GM19452 (cell line): Measurements from ENCODE around the gene PECR.

Experiments used
- ATAC-seq: cut with Tn5 transposase; IDR thresholded peaks from one replicate; pipeline ENCODE4 v1.9.1; 2021; ENCODE audit not compliant: unreplicated experiment

The PECR gene

DNA sequence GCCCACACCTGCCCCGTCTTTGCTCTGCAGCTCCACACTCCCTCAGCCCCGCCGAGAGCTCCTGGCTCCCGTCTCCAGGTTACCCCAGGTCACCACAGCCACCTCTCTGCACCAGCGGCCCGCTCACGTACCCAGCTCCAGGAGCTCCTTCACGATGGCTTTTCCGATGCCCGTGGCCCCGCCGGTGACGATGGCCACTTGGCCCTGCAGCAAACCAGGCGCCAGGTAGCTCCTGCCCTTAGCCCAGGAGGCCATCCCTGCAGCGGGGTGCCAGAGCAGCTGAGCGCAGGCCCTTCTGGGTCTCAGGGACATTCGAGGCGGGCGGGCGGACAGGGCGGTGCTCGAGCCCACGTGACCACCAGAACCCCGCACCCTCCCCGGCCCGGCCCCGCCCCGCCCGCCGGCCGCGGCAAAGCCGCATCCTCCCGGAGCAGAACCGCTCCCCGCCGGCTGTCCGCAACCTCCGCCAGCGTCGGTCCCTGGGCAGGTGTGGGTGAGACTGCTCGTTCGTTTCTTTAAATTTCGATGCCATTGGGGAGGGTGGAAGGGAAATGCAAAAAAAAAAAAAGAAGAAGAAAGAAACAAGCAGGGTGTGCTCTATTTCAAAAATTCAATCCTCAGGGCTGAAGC, at the start of gene PECR, which contains the start of gene TMEM169:
Gene PECR (minus strand): TSS at position 323 of the 630 bp plus-strand sequence. CDS start 68 bp downstream, at position 255.
Gene TMEM169 (plus strand): TSS at position 433 of the 630 bp plus-strand sequence. CDS start 14,045 bp downstream, outside the sequence.
- ATAC-seq = peak; percentile 88

DNA sequence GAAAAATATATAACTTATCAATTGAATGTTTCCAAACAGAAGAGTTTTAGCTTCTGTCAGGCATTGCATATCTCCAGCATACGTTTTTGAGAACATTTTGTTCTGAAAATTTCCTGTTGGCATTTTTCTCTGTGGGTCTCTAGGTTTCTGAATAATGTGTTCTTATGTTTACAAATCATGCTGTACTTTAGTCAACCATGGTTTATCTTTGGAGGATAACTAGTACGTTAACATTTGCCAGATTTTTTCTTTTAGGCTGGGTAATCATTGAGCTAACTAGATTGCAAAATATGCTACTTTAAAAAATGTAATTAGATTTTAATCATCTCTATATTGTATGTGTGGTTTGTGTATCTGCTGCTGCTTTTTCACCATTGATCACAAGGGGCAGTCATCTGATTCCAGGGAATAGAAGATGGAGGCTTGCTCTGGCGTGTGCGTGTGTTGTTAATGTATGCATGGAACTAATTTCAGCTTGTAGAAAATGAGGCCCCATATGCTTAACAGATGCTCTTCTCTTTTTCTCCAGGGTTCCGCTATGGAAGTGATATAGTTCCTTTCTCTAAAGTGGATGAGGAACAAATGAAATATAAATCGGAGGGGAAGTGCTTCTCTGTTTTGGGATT, 48.9 kb upstream of the PECR start:
- no peak for ATAC-seq

DNA sequence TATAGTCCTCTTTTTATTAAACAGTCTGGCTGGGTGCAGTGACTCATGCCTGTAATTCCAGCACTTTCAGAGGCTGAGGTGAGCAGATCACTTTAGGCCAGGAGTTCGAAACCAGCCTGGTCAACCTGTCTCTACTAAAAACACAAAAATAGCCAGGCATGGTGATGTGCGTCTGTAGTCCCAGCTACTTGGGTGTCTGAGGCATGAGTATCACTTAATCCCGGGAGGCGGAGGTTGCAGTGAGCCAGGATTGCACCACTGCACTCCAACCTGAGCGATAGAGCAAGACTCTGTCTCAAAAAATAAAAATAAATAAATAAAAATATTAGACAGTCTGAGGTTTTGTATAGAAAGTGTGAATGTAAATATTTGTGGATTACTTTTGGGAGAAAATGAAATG, 45.3 kb upstream of the PECR start:
- ATAC-seq = no peak

DNA sequence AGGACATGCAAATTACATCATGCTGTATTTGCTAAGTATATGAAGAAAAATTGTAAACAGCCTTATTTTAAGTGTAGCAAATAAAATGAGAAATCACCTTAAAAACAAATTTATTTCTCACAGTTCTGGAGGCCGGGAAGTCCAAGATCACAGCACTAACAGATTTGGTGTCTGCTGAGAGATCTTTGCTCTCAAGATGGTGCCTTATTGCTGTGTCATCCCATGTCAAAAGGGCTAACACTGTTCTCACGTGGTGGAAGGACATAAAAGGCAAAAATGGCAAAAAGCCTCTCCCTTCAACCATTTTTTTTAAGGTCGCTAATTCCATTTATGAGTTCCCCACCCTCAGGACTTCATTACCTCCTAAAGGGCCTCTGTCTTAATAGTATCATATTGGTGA, 39.6 kb upstream of the PECR start:
- no peak for ATAC-seq

DNA sequence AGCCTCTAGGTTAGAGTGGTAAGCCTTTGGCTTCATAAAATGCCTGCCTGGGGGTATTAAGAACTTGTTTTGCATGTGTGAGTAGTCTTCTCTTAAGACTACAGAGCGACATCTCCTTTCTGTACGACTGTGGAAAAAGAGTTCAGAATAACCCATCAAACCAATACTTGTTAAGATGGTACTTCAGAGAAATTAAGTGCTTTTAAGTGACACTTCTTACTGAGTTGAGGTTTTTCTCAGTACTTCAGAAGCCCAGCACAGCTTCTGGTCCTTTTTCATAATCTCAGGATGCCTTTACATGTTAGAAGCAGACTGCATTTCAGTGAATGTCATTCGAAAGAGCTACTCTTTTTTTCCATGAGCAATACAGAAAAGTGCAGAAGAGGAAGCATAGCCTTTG, 38.4 kb upstream of the PECR start:
- no peak for ATAC-seq

DNA sequence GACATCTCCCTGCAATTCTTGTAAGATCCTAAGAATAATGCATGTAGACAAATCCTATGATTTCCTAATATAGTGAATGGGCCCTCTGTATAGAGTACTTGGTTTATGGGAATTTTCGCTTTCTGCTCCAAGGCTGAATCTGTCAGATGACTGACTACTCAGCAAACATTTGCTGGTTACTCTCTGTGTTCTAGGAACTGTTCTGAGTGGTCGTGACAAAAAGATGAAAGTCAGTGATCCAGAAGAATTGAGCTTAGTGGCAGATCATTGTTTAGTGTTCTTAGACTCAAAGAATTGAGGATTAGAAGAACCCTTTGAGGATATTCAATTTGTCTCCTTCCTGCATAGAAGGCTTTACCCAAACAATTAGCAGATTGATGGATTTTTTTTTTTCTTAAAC, 37.5 kb upstream of the PECR start:
- no peak for ATAC-seq

DNA sequence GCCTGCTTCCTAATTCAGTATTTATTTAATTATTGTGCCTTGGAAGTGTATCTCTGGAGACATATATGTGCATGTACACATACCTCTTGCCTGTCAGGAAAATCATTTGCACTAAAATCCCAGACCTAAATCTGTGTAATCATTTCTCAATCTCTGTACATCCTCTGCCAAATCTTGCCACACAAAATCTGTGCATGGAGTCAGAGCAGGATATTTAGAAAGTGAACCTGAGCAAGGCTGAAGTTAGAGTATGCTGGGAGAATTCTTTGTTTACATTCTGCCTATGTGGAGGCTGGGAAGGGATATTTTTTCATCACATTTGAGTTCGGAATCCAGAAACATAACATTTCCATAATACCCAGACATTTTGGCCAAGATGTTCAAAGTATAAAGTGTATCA, 36.9 kb upstream of the PECR start:
- ATAC-seq = no peak

DNA sequence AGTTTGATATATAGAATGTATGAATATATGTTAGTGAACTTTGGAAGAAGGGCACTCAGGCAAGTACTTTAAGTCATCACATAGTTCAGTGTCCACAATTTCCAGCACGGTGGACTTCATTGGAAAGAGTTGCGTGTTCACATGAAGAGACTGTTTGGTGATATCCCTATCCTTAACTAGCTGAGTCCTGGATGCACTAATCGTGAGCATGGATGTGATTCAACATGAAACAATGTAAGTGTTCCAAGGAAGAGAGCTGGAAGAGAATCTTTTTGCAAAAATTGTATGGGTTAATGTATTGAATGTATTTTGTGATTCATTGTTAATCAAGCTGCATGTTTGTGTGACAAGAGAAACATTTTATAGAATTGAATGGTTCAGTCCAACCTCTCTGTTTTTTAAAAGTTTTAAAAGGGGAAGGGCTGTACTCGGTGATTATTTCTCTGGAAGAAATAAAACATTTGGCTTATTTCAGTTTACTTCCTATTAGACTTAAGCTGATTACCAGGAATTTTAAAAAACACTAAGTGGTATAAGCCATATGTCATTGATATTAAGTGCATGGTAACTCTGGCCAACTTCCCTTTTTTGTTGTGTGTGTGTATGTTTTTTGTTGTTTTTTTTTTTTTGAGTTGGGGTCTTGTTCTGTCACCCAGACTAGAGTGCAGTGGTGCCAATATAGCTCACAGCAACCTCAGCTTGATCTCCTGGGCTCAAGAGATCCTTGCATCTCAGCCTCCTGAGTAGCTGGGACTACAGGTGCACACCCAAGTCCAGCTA, 36.1 kb upstream of the PECR start:
- ATAC-seq = no peak

DNA sequence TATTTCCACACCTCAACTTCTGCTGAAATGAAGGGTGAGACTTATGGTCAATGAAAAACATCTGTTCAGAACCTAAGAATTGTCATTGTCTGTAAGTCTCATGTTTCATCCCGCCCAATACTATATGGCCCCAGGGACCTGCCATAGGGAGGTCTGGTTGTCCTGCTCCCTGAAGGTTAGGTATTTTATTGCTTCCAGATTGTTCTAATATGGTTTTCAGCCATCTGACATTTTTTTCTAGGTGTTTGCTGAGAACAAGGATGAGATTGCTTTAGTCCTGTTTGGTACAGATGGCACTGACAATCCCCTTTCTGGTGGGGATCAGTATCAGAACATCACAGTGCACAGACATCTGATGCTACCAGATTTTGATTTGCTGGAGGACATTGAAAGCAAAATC, 34.8 kb upstream of the PECR start:
- no peak for ATAC-seq

DNA sequence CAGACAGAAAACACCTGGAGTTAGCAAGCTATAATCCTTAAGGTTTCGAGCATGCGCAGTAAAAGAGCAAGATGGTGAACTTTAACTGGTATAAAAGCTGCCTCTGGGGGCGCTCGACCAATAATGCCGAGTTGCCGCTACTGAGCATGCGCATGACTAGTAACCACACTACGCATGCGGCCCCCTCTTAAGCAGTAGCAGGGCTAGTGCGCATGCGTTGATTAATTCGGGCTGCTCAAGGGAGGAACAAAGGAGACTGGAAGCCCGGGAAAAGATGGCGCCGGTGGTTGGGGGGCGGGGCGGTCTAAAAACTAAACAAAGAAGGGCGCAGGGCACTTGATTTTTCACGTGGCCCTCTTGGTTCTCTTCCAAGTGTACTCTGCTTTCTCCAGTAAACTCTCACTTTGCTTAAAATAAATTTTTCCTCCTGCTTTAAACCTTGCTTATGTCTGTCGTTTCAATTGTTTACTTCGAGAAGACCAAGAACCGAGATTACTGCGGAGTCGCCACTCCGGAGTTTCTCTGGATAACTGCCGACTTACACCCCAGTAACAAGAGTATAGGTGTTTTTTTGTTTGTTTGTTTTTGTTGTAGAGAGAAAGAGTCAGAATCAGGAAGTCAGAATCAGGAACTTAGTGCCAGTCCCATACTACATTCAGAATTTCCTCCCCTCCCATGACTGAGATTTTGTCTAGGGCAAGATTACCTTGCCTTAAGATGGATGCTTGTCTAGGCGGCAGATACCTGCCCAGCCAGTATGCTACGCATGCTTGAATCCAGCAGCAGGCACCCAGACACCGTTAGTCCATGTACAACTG, 33.3 kb upstream of the PECR start:
- peak; percentile 38 for ATAC-seq

DNA sequence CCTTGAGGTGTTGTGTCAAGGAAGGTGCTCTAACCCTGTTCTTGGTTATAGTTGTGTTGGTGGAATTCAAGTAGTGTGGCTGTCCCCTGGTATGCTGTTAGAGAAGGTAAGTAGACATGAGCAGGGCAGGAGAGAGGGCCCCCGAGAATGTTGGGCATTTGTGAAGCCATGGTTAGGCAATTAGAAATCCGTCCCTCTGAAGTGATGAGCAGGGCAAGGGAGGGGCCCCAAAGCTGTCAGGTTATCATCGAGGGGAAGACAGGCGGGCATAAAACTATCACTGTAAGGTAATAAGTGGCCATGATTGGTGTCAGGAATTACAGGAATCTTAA, 32.7 kb upstream of the PECR start:
- ATAC-seq = no peak

DNA sequence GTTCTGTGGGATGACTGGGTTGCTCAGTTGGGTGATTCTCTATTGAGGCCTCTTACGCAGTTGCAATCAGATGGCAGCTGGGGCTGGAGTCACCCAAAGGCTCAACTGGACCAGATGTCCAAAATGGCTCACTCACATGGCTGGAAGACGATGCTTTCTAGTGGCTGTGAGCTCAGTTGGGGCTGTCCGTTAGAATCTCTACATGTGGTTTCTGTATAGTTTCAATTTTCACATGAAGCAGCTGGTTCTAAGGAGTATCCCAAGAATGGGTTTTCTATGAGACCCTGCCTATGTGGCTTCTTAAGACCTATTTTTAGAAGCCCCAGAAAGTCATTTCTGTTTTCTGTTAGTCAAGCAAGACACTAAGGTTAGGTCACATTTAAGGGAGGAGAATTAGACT, 32.0 kb upstream of the PECR start:
- ATAC-seq = peak; percentile 69

DNA sequence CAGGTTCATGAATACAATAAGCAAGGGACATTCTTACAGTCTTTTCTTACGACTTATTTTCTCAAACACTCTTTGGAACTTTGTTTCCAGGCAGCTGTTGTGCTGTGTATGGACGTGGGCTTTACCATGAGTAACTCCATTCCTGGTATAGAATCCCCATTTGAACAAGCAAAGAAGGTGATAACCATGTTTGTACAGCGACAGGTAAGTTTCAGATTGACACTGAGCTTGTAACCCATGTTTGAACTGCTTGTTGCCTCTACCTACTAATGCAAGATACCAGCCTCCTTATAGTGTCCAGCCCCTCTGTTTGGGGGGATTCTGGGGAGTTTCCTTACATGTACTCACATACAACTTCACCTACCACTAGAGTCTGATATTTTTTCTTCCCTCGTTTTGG, 31.3 kb upstream of the PECR start:
- no peak for ATAC-seq

DNA sequence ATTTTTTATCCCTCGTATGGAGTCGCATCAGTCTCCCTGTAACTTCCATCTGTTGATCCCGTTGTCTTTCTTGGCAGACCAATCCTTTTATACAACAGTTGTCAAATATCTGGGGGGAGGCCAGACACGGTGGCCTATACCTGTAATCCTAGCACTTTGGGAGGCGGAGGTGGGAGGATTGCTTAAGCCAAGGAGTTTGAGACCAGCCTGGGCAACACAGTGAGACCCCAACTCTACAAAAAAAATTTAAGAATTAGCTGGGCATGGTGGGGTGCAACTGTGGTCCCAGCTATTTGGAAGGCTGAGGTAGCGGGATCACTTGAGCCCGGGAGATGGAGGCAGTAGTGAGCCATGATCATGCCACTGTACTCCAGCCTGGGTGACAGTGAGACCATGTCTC, 29.5 kb upstream of the PECR start:
- ATAC-seq = no peak

DNA sequence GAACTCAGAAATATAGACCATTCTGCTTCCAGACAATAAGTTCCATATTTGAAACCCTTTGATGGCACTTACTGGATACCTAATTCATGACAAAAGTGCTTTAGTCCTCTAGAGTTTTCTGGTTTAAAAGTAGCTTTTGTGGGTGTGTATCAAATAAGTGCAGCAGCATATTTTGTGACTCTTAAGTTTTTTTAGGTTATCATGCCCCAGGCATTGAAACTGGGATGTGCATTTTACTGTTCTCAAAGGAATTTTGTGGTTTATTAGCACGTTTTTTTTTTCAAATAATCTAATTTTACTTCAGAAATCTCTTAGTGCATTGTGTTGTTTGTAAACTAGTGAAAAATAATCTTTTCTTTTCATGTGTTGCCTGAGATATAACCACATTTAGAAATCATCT, 29.0 kb upstream of the PECR start:
- ATAC-seq = no peak

DNA sequence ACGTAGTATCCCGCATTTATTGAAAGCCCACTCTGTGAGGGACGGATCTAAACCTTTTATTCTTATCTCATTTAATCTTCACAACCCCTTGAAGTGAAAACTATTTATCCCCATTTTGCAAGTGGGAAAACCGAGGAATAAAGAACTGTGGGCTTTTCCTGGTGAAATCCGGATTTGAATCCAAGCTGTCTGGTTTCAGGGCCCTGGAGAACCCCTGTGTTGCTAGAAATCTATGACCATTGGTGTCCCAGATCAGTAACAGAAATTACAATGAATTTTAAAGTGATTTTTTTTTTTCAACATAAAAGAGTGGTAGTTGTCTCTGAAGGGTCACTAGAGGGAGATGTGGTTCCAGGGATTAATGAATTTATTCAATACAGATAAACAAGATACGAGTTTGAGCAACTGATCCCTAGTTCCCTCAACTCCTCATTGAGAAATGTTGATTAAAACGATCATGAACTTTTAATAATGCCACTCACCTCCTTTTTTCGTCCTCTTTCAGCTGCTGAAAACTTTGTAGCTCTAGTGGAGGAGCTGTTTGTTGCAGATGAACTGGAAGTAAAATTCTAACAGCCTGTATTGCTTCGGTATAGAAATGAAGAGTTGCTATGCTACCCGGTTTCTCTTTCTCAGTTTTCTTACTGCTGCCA, 28.5 kb upstream of the PECR start:
- ATAC-seq = no peak

DNA sequence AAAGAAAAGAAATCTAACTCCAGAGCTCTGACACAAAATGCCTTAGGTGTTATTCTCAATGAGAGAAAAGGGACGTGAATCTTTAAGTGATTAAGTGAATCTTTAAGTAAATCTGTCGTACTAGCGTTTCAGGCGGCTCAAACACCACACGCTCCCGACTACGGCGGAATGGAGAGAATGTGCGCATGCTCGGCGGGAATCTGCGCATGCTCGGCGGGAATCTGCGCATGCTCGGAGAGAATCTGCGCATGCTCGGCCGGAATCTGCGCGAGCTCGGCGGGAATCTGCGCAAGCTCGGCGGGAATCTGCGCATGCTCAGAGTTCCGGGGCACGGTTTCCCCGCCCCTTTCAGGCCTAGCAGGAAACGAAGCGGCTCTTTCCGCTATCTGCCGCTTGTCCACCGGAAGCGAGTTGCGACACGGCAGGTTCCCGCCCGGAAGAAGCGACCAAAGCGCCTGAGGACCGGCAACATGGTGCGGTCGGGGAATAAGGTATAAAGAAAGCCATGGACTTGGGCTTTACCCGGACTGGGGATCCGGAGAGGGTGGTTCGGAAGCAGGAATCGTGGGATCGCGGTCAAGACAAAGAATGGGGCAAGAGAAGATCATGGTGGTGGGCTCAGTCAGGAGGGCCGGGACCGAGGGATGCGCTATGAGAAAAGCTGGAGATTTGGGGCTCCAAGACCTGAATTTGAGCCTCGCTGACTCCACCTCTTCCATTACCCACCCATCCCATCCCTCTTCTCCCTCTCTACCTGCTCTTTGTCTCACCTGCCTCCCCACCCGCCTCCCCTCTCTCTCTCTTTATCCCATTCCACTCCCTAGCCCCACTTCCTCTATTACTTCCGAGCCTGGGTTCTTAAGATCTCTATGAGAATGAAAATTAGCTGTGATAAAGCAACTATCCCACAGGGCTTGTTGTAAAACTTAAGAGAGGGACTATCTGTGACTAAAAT, 27.6 kb upstream of the PECR start, which contains the start of gene XRCC5:
Gene XRCC5 (plus strand): TSS at position 382 of the 955 bp plus-strand sequence. CDS start 89 bp downstream, at position 471.
- ATAC-seq = peak; percentile 49

DNA sequence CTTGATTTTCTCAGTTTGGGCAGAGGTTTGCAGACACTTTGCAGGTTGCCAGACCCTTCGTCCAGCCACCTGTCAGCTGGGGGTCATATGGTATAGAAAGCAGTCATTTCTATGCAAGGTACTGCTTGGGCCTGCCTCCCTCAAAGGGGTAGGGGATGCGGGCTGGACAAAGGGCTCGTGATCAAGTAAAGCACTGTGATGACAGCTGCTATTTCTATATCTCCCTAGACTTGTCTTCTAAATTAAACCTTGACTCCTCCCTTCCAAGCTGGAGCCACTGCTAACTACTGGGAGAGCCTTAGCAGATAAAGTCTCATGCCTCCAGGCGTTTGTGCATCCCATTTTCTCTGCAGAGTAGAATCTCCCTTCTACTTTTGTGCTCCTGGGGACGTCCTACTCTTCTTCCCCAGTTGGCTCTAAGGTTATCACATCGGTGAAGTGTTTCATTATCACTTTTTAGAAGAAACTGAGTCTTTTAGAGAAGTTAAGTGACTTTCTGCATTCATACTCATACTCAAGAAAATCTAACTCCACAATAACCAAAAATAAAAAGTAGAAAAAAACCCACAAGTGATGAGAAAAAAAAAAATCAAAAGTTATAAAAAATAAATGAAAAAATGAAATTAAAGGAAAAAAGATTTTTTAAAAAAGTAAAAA, 26.8 kb upstream of the PECR start:
- no peak for ATAC-seq

DNA sequence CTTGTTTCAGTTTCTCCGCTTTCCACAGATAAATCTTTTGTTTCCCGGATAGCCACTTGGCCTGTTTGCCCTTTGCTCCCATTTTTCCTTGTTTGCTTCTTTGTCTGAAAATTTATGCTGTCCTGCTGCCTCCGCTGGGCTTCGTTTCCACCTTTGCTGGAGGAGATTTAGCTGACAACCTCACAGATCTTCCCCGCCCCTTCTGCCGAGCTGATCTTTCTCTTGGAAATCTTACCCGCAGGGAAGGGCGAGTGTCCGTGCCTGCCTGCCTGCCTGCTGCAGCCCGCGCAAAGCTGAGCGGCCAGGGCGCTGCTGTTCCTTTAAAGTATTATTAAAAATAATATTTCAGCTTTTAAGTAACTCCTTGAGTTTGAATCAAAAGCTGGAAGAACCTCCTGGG, 26.2 kb upstream of the PECR start:
- ATAC-seq = no peak
